HL-60 (cell line): Measurements from ENCODE around the gene ITGB5.

Source experiments
- DNase-seq, 2 experiments: peaks; one replicate each; pipeline ENCODE4 v3.0.0-alpha.2; 2010 to 2020; ENCODE audit warnings: low read depth in 1 of 2, low spot score in 1 of 2
- H3K27ac ChIP-seq: fragments of 250-450 bp; sonication (Bioruptor Pico); replicated peaks from 2 replicates; pipeline ENCODE4 v1.5.1; 2020; ENCODE audit warnings: mild to moderate bottlenecking, moderate library complexity
- H3K27me3 ChIP-seq: fragments of 250-450 bp; sonication (Bioruptor Pico); 2 replicates; pipeline ENCODE4 v1.5.1; 2021; ENCODE audit warnings: mild to moderate bottlenecking, moderate library complexity; ENCODE audit not compliant: insufficient read depth, poor library complexity, severe bottlenecking
- H3K4me3 ChIP-seq: replicated peaks from 2 replicates; pipeline ENCODE4 v1.5.1; 2011; ENCODE audit warnings: mild to moderate bottlenecking, control low read depth, low read length; ENCODE audit not compliant: insufficient read depth
- CTCF ChIP-seq: IDR thresholded peaks from one replicate; pipeline ENCODE4 v1.5.1; 2011; ENCODE audit warnings: low read length, control low read depth, inconsistent platforms; ENCODE audit not compliant: insufficient read depth
- GABPA ChIP-seq: IDR thresholded peaks from 2 replicates; pipeline ENCODE4 v1.6.1; 2012; ENCODE audit warnings: low read depth
- POLR2AphosphoS5 ChIP-seq: IDR thresholded peaks from 2 replicates; pipeline ENCODE4 v1.6.1; 2012; ENCODE audit warnings: low read depth
- REST ChIP-seq: IDR thresholded peaks from 2 replicates; pipeline ENCODE4 v1.6.1; 2012; ENCODE audit warnings: low read depth; ENCODE audit not compliant: insufficient replicate concordance
- SPI1 ChIP-seq: IDR thresholded peaks from 2 replicates; pipeline ENCODE4 v1.6.1; 2012; ENCODE audit warnings: low read depth, mild to moderate bottlenecking, borderline replicate concordance

ITGB5 gene

GRCh38 chr3:124832782-124833709 is 54.1 kb downstream of the ITGB5 start:
- Histone ChIP-seq H3K27ac (no peak overlapping the region), H3K4me3 (no peak overlapping the region), H3K27me3 (no peaks in the 10 kb centered on the region)
- no peak for DNase-seq
- no peak for TF ChIP-seq SPI1
- no peak for TF ChIP-seq CTCF

GRCh38 chr3:124831628-124832199 is 55.5 kb downstream of the ITGB5 start:
- Histone ChIP-seq H3K27ac (no peak overlapping the region), H3K4me3 (no peak overlapping the region), H3K27me3 (no peaks in the 10 kb centered on the region)
- no peak for DNase-seq
- TF ChIP-seq REST (no peak), SPI1 (no peak), CTCF (no peak), GABPA (no peak), POLR2AphosphoS5 (no peak)

GRCh38 chr3:124829819-124830554 is 57.2 kb downstream of the ITGB5 start:
- DNase-seq, result no peak
- Histone ChIP-seq H3K27me3 (peaks cover 3% of the 10 kb centered on the region), H3K27ac (no peak overlapping the region), H3K4me3 (no peak overlapping the region)
- TF ChIP-seq SPI1, result no peak
- no peak for TF ChIP-seq GABPA
- TF ChIP-seq REST, result no peak
- TF ChIP-seq POLR2AphosphoS5, result no peak
- TF ChIP-seq CTCF, result no peak
